ENCODE data around the gene TUBB1.

DNA sequence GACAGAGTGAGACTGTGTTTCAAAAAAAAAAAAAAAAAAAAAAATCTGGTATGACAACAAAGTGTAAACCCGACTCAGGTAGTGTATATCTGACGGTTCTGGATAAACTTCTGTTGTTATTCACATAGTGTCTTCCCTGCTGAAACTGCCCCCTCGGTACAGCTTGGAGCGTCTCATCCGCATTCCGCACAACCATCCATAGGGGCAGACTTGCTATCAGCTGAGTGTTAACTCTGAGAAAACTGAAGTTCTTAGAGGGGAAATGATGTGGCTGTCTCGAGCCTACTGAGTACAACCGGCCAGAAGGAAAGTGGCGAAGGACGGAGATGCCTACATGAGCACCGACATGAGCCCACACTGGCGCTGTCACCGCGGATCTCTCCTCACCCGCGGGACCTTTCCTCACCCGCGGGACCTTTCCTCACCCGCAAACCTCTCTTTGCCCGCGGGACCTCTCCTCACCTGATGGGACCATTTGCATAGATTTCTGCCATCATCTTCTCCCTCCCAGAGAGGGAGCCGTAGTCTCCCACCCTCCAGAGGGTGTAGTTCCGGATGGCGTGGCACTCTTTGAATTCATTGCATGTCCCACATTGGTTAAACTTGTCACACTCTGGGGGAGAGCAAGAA lies 22.0 kb upstream of the TUBB1 start:
- TF ChIP-seq, protein P1, sequence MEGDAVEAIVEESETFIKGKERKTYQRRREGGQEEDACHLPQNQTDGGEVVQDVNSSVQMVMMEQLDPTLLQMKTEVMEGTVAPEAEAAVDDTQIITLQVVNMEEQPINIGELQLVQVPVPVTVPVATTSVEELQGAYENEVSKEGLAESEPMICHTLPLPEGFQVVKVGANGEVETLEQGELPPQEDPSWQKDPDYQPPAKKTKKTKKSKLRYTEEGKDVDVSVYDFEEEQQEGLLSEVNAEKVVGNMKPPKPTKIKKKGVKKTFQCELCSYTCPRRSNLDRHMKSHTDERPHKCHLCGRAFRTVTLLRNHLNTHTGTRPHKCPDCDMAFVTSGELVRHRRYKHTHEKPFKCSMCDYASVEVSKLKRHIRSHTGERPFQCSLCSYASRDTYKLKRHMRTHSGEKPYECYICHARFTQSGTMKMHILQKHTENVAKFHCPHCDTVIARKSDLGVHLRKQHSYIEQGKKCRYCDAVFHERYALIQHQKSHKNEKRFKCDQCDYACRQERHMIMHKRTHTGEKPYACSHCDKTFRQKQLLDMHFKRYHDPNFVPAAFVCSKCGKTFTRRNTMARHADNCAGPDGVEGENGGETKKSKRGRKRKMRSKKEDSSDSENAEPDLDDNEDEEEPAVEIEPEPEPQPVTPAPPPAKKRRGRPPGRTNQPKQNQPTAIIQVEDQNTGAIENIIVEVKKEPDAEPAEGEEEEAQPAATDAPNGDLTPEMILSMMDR (IDR thresholded peaks at IDR 0.05; ENCODE audit: borderline replicate concordance, extremely low read depth, low read length, poor library complexity, severe bottlenecking): no peak
- no peak for TF ChIP-seq EZH2 (IDR thresholded peaks at IDR 0.05; ENCODE audit: borderline replicate concordance, low read depth, low read length, severe bottlenecking)

All from DND-41 (cell line).